Activated naive CD4-positive, alpha-beta T cell treated with anti-CD3 and anti-CD28 coated beads, Interleukin-2, amount 10 ng/mL, durations not matched to agents 7 days and 5 days (primary cell): ENCODE results near the gene MGME1.
"Not testable (repeated sequence)": the region's sequence is repeated elsewhere in the genome, so short reads cannot be mapped to it uniquely, and the experiment has no call there.

Source experiments
- CTCF ChIA-PET: fragments of 350-600 bp; sonication (Branson Sonifier 250); formaldehyde crosslinking; loops from one replicate; lab custom pipeline; 2021; ENCODE audit warnings: antibody characterized with exemption; lab: Charles Lee
- DNase-seq: peaks from one replicate; pipeline ENCODE4 v3.0.0-alpha.2; 2020
- H3K27ac Mint-ChIP-seq: one replicate; pipeline ENCODE4 v1.8.0; 2021; ENCODE audit warnings: mild to moderate bottlenecking, moderate library complexity, mixed read lengths
- H3K27me3 Mint-ChIP-seq: one replicate; pipeline ENCODE4 v1.8.0; 2021; ENCODE audit warnings: mild to moderate bottlenecking, mixed read lengths
- H3K36me3 Mint-ChIP-seq: one replicate; pipeline ENCODE4 v1.8.0; 2021; ENCODE audit warnings: mixed read lengths
- H3K4me1 Mint-ChIP-seq: one replicate; pipeline ENCODE4 v1.8.0; 2021; ENCODE audit warnings: mixed read lengths
- H3K4me3 Mint-ChIP-seq: one replicate; pipeline ENCODE4 v1.8.0; 2021; ENCODE audit warnings: mild to moderate bottlenecking, moderate library complexity, mixed read lengths
- H3K9me3 Mint-ChIP-seq: one replicate; pipeline ENCODE4 v1.8.0; 2021; ENCODE audit warnings: mixed read lengths

The MGME1 gene

GRCh38 chr20:18016772-18017171 is 48.0 kb downstream of the MGME1 start:
- no peak for DNase-seq
- no peak overlapping the region for H3K4me3 Mint-ChIP-seq
- H3K36me3 Mint-ChIP-seq: no peaks in the 10 kb centered on the region
- no peak overlapping the region for H3K27ac Mint-ChIP-seq
- no peaks in the 10 kb centered on the region for H3K9me3 Mint-ChIP-seq
- no peaks in the 10 kb centered on the region for H3K4me1 Mint-ChIP-seq
- CTCF ChIA-PET: interaction anchor here (0.8 kb wide), 1 partner anchor 336 kb away, joined by 3 read pairs; no protein-coding TSS in a partner anchor
- peaks cover 10% of the 10 kb centered on the region for H3K27me3 Mint-ChIP-seq

- no peak overlapping the region for H3K27ac Mint-ChIP-seq
- no peak overlapping the region for H3K4me3 Mint-ChIP-seq
- CTCF ChIA-PET: interaction anchor here (0.6 to 1.4 kb wide), 4 partner anchors 19 to 336 kb away, joined by 3 to 4 read pairs (median 3); no protein-coding TSS in a partner anchor
These were observed 49.3 kb downstream of the MGME1 start for GRCh38 chr20:18018100-18018499.

GRCh38 chr20:18019068-18019467 is 50.2 kb downstream of the MGME1 start:
- Mint-ChIP-seq H3K36me3 (no peaks in the 10 kb centered on the region), H3K4me3 (no peak overlapping the region), H3K4me1 (no peaks in the 10 kb centered on the region), H3K27ac (no peak overlapping the region), H3K9me3 (no peaks in the 10 kb centered on the region), H3K27me3 (peaks cover 10% of the 10 kb centered on the region)
- DNase-seq: peak; percentile 37
- CTCF ChIA-PET: interaction anchor here (1.1 to 1.4 kb wide), 2 partner anchors 121 to 337 kb away, joined by 3 to 4 read pairs; no protein-coding TSS in a partner anchor

More at GRCh38 chr20:18018100-18018499, 49.3 kb downstream of the MGME1 start:
- no peaks in the 10 kb centered on the region for H3K36me3 Mint-ChIP-seq
- peaks cover 10% of the 10 kb centered on the region for H3K27me3 Mint-ChIP-seq
- no peak for DNase-seq
- H3K9me3 Mint-ChIP-seq: no peaks in the 10 kb centered on the region
- H3K4me1 Mint-ChIP-seq: no peaks in the 10 kb centered on the region

GRCh38 chr20:18020931-18021330 is 52.1 kb downstream of the MGME1 start:
- no peak for DNase-seq
- CTCF ChIA-PET: interaction anchor here (1.0 kb wide), 1 partner anchor 256 kb away, joined by 5 read pairs; no protein-coding TSS in a partner anchor
- Mint-ChIP-seq H3K27ac (no peak overlapping the region), H3K4me3 (no peak overlapping the region), H3K4me1 (no peaks in the 10 kb centered on the region), H3K9me3 (no peaks in the 10 kb centered on the region), H3K36me3 (no peaks in the 10 kb centered on the region), H3K27me3 (peaks cover 10% of the 10 kb centered on the region)

- Mint-ChIP-seq H3K4me1 (no peaks in the 10 kb centered on the region), H3K27ac (no peak overlapping the region), H3K36me3 (no peaks in the 10 kb centered on the region), H3K27me3 (no peaks in the 10 kb centered on the region), H3K4me3 (no peak overlapping the region), H3K9me3 (no peaks in the 10 kb centered on the region)
- DNase-seq: no peak
- CTCF ChIA-PET: no interaction called here
These were observed 55.8 kb downstream of the MGME1 start for GRCh38 chr20:18024606-18025127.

GRCh38 chr20:18027011-18027410 is 58.2 kb downstream of the MGME1 start:
- H3K4me3 Mint-ChIP-seq, H3K4me1 Mint-ChIP-seq, H3K27ac Mint-ChIP-seq, H3K36me3 Mint-ChIP-seq, H3K27me3 Mint-ChIP-seq, DNase-seq, H3K9me3 Mint-ChIP-seq: not testable (repeated sequence)
- CTCF ChIA-PET: interaction anchor here (0.7 kb wide), 1 partner anchor 254 kb away, joined by 3 read pairs; no protein-coding TSS in a partner anchor

GRCh38 chr20:18030020-18030419 is 61.2 kb downstream of the MGME1 start:
- Mint-ChIP-seq H3K36me3 (no peaks in the 10 kb centered on the region), H3K27ac (no peak overlapping the region), H3K4me3 (no peak overlapping the region), H3K9me3 (no peaks in the 10 kb centered on the region), H3K27me3 (peaks cover 4% of the 10 kb centered on the region), H3K4me1 (no peaks in the 10 kb centered on the region)
- CTCF ChIA-PET: no interaction called here
- no peak for DNase-seq

- H3K36me3 Mint-ChIP-seq: no peaks in the 10 kb centered on the region
- no peak overlapping the region for H3K4me3 Mint-ChIP-seq
- CTCF ChIA-PET: interaction anchor here (1.2 kb wide), 1 partner anchor 255 kb away, joined by 3 read pairs; no protein-coding TSS in a partner anchor
- peaks cover 4% of the 10 kb centered on the region for H3K27me3 Mint-ChIP-seq
- no peaks in the 10 kb centered on the region for H3K9me3 Mint-ChIP-seq
- H3K4me1 Mint-ChIP-seq: no peaks in the 10 kb centered on the region
- no peak overlapping the region for H3K27ac Mint-ChIP-seq
- no peak for DNase-seq
These were observed 62.2 kb downstream of the MGME1 start for GRCh38 chr20:18031050-18031449.

- no peak overlapping the region for H3K27ac Mint-ChIP-seq
- no peak for DNase-seq
- H3K4me3 Mint-ChIP-seq: no peak overlapping the region
- no peaks in the 10 kb centered on the region for H3K9me3 Mint-ChIP-seq
- no peaks in the 10 kb centered on the region for H3K4me1 Mint-ChIP-seq
- peaks cover 4% of the 10 kb centered on the region for H3K27me3 Mint-ChIP-seq
- CTCF ChIA-PET: interaction anchor here (0.7 to 1.2 kb wide), 2 partner anchors 254 to 263 kb away, joined by 3 read pairs; no protein-coding TSS in a partner anchor
- H3K36me3 Mint-ChIP-seq: no peaks in the 10 kb centered on the region
These were observed 63.2 kb downstream of the MGME1 start for GRCh38 chr20:18031888-18032509.

GRCh38 chr20:18032977-18033892 is 64.4 kb downstream of the MGME1 start:
- Mint-ChIP-seq H3K4me3 (no peak overlapping the region), H3K27ac (no peak overlapping the region), H3K9me3 (no peaks in the 10 kb centered on the region), H3K4me1 (no peaks in the 10 kb centered on the region), H3K36me3 (no peaks in the 10 kb centered on the region), H3K27me3 (peaks cover 9% of the 10 kb centered on the region)
- CTCF ChIA-PET: no interaction called here
- no peak for DNase-seq

- H3K4me3 Mint-ChIP-seq: no peak overlapping the region
- H3K27me3 Mint-ChIP-seq: peaks cover 10% of the 10 kb centered on the region
- no peak for DNase-seq
- no peaks in the 10 kb centered on the region for H3K9me3 Mint-ChIP-seq
- H3K36me3 Mint-ChIP-seq: no peaks in the 10 kb centered on the region
- CTCF ChIA-PET: no interaction called here
- H3K4me1 Mint-ChIP-seq: no peaks in the 10 kb centered on the region
- H3K27ac Mint-ChIP-seq: no peak overlapping the region
These were observed 65.2 kb downstream of the MGME1 start for GRCh38 chr20:18034039-18034438.

GRCh38 chr20:18039063-18039462 is 70.2 kb downstream of the MGME1 start:
- no peak for DNase-seq
- Mint-ChIP-seq H3K36me3 (no peaks in the 10 kb centered on the region), H3K9me3 (peaks cover 3% of the 10 kb centered on the region), H3K4me1 (no peaks in the 10 kb centered on the region), H3K27ac (no peak overlapping the region), H3K4me3 (no peak overlapping the region), H3K27me3 (peaks cover 35% of the 10 kb centered on the region)
- CTCF ChIA-PET: interaction anchor here (0.6 kb wide), 1 partner anchor 87 kb away, joined by 3 read pairs; no protein-coding TSS in a partner anchor
